ENCODE measurements around the gene SPHKAP. TPM values are rescaled to one million over a fixed set of nuclear protein-coding genes. Genes with fewer than 3 reads are reported as not detected.
"Not testable (repeated sequence)": the region's sequence is repeated elsewhere in the genome, so short reads cannot be mapped to it uniquely, and the experiment has no call there.

SPHKAP gene
- not detected for total RNA-seq

- ATAC-seq (no peak), DNase-seq (ENCODE audit: low spot score) (no peak)
Measured at GRCh38 chr2:228181098-228182019, at the start of gene SPHKAP. Gene SPHKAP (minus strand): TSS chr2:228181687. CDS start chr2:228181598, 89 bp downstream.

- no peak for ATAC-seq
Measured at GRCh38 chr2:228227466-228227865, 46.0 kb upstream of the SPHKAP start.

GRCh38 chr2:228224410-228224809, 42.9 kb upstream of the SPHKAP start:
- no peak for DNase-seq (ENCODE audit: low spot score)
- ATAC-seq, result no peak

More at GRCh38 chr2:228227466-228227865, 46.0 kb upstream of the SPHKAP start:
- no peak for DNase-seq (ENCODE audit: low spot score)

- DNase-seq (ENCODE audit: low spot score); ATAC-seq: not testable (repeated sequence)
Measured at GRCh38 chr2:228218593-228218992, 37.1 kb upstream of the SPHKAP start.

GRCh38 chr2:228197504-228197903, 16.0 kb upstream of the SPHKAP start:
- ATAC-seq, result no peak
- DNase-seq (ENCODE audit: low spot score), result no peak

- ATAC-seq (no peak), DNase-seq (ENCODE audit: low spot score) (no peak)
Measured at GRCh38 chr2:228180181-228181097, 1.0 kb downstream of the SPHKAP start.

GRCh38 chr2:228167290-228167689, 14.2 kb downstream of the SPHKAP start:
- DNase-seq (ENCODE audit: low spot score) (no peak), ATAC-seq (no peak)

- ATAC-seq, result no peak
- DNase-seq (ENCODE audit: low spot score), result no peak
Measured at GRCh38 chr2:228164718-228165117, 16.8 kb downstream of the SPHKAP start.

GRCh38 chr2:228157841-228158240, 23.6 kb downstream of the SPHKAP start:
- DNase-seq (ENCODE audit: low spot score), result no peak
- no peak for ATAC-seq

- ATAC-seq (no peak), DNase-seq (ENCODE audit: low spot score) (no peak)
Measured at GRCh38 chr2:228144961-228145360, 36.5 kb downstream of the SPHKAP start.

GRCh38 chr2:228140934-228141528, 40.5 kb downstream of the SPHKAP start:
- no peak for DNase-seq (ENCODE audit: low spot score)

GRCh38 chr2:228136027-228136426, 45.5 kb downstream of the SPHKAP start:
- no peak for DNase-seq (ENCODE audit: low spot score)
- no peak for ATAC-seq

More at GRCh38 chr2:228140934-228141528, 40.5 kb downstream of the SPHKAP start:
- no peak for ATAC-seq

- DNase-seq (ENCODE audit: low spot score) (no peak), ATAC-seq (no peak)
Measured at GRCh38 chr2:228135300-228135699, 46.2 kb downstream of the SPHKAP start.

GRCh38 chr2:228131833-228132232, 49.7 kb downstream of the SPHKAP start:
- no peak for DNase-seq (ENCODE audit: low spot score)
- ATAC-seq, result no peak

GRCh38 chr2:228126401-228126800, 55.1 kb downstream of the SPHKAP start:
- ATAC-seq (no peak), DNase-seq (ENCODE audit: low spot score) (no peak)

GRCh38 chr2:228118940-228119339, 62.5 kb downstream of the SPHKAP start:
- no peak for ATAC-seq

GRCh38 chr2:228107846-228108245, 73.6 kb downstream of the SPHKAP start:
- ATAC-seq (no peak), DNase-seq (ENCODE audit: low spot score) (no peak)

More at GRCh38 chr2:228118940-228119339, 62.5 kb downstream of the SPHKAP start:
- DNase-seq (ENCODE audit: low spot score), result no peak

GRCh38 chr2:228105526-228106250, 75.8 kb downstream of the SPHKAP start:
- DNase-seq (ENCODE audit: low spot score) (no peak), ATAC-seq (no peak)

- ATAC-seq, result no peak
- DNase-seq (ENCODE audit: low spot score), result no peak
Measured at GRCh38 chr2:228104215-228104614, 77.3 kb downstream of the SPHKAP start.

GRCh38 chr2:228103379-228103778, 78.1 kb downstream of the SPHKAP start:
- DNase-seq (ENCODE audit: low spot score), result no peak
- ATAC-seq, result no peak
